Measurements from ENCODE around the gene CHRNA5.

Gene CHRNA5

DNA sequence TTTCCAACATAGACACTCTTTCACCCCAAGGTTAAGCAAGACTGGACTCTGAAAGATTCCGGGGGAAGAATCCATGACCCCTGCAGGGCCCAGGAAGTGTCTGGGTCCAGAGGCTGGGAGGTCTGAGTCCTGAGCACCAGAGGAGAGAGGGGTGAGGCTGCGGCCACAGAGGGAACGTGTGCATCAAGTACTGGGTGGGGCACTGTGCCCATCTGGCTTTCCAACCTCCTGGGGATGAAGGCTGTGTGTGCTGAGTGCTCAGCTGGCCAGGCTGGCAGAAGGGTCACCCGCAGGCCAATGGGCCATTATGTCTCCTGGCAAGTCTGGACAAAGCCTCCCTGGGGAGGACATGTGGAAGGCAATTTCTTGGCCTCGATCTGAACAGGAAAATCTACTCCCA is 52.2 kb downstream of the CHRNA5 start:
- intact Hi-C loops (cut with DNase I), result loop anchor here (5.0 kb wide), 1 partner anchor 90 kb away; no protein-coding TSS in a partner anchor

GRCh38 chr15:78618064-78618463 is 52.7 kb downstream of the CHRNA5 start:
- intact Hi-C loops (cut with DNase I), result loop anchor here (5.0 kb wide), 1 partner anchor 89 kb away; no protein-coding TSS in a partner anchor
- DNase-seq, result peak in 2 of 42 donors; percentile 32 to 40

More for the DNA sequence above, 52.2 kb downstream of the CHRNA5 start:
- peak in 3 of 42 donors; percentile 7 to 37 (median 21) for DNase-seq

- peak; percentile 69 to 98 (median 90) for DNase-seq
- intact Hi-C loops (cut with DNase I), result loop anchor here (5.0 kb wide), 1 partner anchor 89 kb away; no protein-coding TSS in a partner anchor
These were observed 53.2 kb downstream of the CHRNA5 start for GRCh38 chr15:78618490-78618934.

DNA sequence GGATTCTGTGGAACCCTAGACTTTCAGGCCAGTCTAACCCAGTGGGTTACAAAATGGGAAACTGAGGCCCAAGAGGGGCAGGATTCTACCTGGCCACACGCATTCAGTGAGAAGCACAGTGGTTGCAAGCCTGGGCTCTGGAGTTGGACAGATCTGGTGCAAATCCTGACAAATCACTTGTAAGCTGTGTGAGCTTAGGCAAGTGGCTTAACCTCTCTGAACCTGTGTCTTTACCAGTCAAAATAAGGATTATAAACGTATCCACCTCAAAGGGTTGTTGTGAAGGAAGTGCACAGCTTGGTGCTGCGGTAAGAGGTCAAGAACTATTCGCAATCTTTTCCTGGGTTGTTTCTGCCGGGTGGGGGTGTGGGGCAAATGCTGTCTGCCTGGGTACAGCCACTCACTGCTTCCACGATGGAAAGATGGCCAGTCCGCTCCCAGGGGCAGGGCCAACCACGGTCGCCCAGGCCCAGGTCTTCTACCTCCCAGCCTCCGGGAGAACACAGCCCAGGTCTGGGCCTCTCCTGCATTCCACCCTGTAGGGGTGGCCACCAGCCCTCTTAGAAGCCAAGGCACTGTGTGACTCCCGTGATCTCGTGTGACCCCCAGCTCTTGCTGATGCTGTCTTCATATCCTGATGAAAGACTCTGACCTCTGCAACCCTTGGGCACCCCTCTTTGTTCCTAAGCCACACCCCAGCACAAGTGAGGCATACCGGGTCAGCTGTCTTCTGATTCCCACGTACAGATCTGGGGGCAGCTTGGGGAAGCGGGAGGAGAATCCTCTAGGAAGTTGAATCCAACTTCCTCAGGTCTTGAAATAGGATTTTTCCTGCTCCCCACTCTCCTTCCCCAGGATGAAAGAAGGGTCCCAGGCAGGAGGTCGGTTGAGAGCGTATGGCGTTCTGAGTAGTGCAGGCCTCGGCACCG is 54.0 kb downstream of the CHRNA5 start:
- intact Hi-C loops (cut with DNase I), result loop anchor here (5.0 kb wide), 1 partner anchor 88 kb away; no protein-coding TSS in a partner anchor
- DNase-seq, result peak in 4 of 42 donors; percentile 13 to 30 (median 23)

GRCh38 chr15:78620021-78620526 is 54.8 kb downstream of the CHRNA5 start:
- peak in 20 of 42 donors; percentile 6 to 69 (median 49) for DNase-seq
- intact Hi-C loops (cut with DNase I), result no loop called here

DNA sequence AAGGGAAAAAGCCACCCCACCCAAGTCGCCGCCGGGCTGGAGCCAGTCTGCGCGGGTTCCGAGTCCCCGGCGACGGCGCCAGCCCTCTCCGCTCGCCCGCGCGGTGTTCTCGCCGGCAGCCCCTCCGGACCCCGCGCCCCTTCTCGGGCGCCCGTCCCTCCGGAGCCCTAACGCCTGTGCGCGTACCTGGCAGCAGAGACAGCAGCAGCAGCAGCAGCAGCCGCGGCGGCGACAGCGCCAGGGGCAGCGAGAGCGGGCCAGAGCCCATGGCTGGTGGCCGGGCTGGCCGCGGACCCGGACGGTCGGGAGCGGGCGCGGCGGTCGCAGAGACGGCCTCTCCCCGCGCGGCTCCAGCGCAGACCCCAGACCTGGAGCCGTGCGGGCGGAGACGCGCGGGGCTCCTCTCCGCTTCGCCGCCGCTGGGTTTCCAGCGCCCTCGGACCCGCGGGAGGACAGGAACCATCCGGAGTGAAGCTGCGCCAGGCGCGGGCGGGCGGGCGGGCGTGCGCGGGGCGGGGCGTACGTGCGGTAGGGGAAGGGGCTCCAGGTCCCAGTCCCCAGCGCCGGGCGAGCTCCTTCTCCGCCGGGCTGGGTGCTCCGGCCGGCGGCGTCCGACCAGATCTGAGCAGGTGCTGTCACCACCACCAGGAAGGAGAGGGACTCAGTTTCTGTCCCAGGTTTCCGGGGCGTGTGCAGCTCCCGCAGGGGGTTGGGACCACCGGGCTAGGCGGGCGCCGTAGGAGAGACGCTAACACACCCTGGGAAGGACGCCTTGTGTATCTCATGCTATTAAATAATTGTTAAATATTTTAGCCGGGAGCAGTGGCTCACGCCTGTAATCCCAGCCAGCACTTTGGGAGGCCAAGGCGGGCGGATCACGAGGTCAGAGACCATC is 55.5 kb downstream of the CHRNA5 start, which contains the start of gene CHRNA3:
Gene CHRNA3 (minus strand): TSS at position 470 of the 895 bp plus-strand sequence. CDS start 202 bp downstream, at position 268.
- DNase-seq, result peak in 4 of 42 donors; percentile 22 to 43 (median 38)
- intact Hi-C loops (cut with DNase I), result no loop called here

DNA sequence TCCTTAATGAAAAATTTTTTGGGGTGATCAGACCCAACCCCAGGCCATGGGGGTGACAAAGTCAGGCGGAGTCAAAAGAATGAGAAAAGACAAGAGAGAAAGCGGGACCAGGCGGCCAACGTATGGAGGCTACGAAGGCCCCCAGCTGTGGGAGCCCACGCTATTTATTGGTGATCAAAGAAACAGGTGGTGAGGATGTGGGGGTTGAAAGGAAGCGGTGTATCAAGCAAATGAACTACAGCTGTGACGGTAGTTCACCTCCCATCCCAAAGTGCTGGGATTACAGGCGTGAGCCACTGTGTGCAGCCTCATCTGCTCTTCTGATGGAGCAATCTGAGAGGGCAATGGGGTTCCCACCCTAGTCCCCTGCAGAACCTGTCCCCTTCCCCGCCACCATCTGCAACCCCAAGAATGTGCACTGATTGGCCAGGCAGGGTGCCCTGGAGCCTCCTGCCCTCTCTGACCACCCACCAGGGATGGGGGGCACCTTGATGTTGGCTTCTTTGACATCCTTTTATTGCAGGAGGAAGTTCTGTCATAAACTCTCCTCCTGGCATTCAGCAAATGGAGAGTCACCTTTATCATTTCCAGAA is 56.6 kb downstream of the CHRNA5 start:
- DNase-seq, result peak in 4 of 42 donors; percentile 15 to 24 (median 18)
- intact Hi-C loops (cut with DNase I), result no loop called here

DNA sequence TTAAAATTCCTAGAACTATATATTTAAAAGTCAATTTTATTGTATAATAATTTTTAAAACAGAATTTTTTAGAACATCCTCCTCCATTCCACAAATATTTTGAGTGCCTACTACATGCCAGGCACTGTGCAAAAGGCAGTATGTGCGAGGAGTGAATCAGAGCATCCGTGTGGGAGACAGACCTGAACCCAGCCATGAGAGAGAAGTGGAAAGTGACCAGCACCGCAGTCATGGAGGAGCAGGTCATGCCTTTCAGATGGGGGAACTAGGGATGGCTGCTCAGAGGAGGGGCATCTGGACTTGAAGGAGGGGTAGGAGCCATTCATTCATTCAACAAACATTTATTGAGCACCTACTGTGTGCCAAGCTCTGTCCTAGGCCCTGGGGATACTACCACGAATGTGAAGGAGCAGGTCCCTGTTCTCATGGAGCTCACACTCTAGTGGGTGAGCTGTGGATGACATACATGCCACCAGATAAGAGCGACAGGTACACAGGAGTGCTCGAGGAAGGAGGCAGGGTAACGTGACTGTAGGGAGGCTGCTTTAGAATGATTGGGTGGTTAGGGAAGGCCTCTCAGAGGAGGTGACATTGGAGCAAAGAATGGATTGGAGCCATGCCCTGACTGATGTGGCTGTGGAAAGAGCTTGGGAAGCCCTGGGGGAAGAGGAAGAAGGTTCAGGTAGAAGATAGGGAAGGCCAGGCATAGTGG is 58.6 kb downstream of the CHRNA5 start:
- intact Hi-C loops (cut with DNase I), result no loop called here

DNA sequence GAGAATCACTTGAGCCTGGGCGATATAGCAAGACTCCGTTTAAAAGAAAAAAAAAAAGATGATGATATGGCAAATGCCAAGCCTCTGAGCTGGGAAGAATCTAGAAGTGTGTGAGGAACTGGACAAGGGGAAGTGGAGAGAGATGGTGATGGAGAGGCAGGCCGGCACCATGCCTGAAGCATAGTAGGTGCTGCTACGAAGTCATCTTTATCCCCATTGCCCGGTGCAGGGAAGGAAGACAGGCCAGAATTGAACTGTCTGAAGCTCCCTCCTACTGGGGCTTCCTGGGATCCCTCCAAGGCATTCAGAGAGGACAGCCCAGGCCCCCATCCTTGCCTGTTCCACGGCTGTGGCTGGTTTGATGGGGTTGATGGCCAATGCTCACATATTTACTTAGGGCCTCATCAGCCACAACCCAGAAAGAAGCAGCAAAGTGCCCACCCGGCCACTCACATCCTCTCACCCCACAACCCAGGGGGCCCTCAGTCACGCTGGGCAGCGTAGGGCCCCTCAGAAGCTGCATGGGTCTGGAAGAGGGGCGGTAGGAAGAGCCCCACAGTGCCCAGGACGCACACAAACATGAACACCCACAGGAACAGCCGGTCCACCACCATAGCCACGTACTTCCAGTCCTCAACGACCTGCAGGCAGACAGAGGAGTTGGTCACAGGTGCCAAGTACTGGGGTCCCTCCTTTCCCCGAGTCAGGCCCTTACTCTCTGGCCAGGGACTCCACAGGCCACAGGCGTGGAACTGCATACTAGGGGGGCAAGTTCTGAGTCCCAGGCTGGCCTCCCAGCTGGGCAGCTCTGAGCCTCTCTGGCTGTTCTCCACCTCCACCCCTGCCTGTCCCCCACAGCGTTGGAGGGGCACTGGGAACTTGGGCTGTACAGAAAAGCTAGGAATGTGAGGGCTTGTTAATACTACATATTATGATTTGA is 59.6 kb downstream of the CHRNA5 start:
- intact Hi-C loops (cut with DNase I), result no loop called here
- DNase-seq, result peak in 4 of 42 donors; percentile 7 to 31 (median 18)

More for the DNA sequence above, 58.6 kb downstream of the CHRNA5 start:
- peak in 3 of 42 donors; percentile 9 to 25 (median 11) for DNase-seq

DNA sequence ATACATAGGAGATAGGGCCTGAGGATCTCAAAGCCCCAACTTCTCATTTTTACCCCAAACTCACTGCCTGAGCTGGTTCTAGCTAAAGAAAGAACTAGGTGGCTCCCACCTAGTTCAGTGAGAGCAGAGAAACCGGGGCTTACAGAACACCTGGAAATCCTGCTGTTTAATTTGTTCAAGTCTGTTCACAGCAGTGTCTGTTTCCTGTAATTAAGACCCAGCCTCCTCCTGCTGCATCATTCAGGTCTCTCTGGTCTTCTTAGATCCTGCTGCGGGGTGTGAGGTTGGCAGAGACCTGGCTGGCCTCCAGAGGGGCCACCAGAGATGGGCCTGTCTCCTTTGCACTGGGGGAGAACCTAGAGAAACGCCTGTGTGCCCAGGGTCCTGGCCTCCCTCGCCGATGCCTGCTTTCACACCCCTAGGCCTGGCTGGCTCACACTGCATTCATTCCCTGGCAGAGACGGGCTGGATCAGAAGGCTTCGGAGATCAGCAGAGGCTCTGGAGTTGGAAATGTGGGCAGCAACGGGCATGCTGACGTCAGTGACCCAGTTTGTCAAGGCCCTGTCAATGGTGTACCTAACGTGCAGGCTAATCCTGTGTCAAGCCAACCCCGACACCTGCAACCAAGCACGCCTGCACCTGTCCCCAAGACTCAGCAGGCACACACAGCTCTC is 60.4 kb downstream of the CHRNA5 start:
- intact Hi-C loops (cut with DNase I), result no loop called here
- DNase-seq, result peak in 27 of 42 donors; percentile 11 to 82 (median 54)

DNA sequence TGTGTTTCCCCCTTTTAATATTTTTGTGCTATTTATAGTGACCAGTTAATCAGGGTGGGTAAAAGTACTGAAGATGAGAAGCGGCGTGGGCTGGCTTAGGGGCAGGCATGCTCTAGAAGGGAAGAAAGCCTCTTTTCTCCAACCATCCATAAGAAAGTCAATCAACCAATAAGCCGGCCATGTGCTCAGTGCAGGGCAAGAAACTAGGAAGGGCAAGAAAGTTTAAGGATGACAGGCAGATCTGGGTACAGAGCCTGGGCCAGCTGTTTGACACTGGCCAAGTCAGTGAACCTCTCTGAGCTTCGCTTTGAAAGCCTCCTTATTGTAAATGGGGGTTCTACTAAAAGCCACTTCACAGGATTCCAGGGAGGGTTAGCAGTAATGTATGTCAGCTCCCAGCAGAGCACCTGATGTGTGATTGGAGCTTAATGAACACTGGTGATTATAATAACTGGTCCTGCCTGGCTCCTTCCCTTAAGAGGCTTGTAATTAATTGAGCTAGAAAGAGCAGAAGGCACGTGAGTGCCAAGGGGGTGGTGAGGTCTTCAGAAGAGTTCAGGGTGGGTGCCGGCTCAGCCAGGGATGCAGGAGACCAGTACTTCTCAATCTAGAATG is 61.2 kb downstream of the CHRNA5 start:
- intact Hi-C loops (cut with DNase I), result no loop called here
- peak in 3 of 42 donors; percentile 13 to 34 (median 20) for DNase-seq

GRCh38 chr15:78627348-78627747 is 62.0 kb downstream of the CHRNA5 start:
- peak in 3 of 42 donors; percentile 11 to 37 (median 25) for DNase-seq
- intact Hi-C loops (cut with DNase I), result no loop called here

DNA sequence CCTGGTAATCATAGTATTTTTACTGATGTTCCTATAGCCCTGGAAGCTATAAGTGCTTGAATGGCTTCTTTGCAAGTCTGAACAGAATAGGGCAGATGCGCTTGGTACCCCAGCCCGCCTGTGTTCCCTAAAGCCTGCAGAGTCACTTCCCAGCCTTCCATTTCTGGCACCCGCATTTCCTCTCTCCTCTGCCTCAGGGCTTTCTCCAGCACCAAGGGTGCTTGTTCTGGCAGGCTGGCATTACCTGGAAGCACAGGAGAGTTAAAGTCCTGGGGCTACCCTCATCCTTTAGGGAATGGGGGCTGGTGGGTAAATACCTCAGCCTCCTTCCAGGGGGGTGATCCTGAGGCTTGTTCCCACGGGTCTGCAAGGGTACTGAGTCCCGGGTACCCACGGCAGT is 62.9 kb downstream of the CHRNA5 start:
- intact Hi-C loops (cut with DNase I), result no loop called here

GRCh38 chr15:78629031-78629715 is 63.9 kb downstream of the CHRNA5 start:
- peak in 5 of 42 donors; percentile 3 to 41 (median 24) for DNase-seq
- intact Hi-C loops (cut with DNase I), result no loop called here

More for the DNA sequence above, 62.9 kb downstream of the CHRNA5 start:
- DNase-seq, result peak in 4 of 42 donors; percentile 4 to 16 (median 9)

DNA sequence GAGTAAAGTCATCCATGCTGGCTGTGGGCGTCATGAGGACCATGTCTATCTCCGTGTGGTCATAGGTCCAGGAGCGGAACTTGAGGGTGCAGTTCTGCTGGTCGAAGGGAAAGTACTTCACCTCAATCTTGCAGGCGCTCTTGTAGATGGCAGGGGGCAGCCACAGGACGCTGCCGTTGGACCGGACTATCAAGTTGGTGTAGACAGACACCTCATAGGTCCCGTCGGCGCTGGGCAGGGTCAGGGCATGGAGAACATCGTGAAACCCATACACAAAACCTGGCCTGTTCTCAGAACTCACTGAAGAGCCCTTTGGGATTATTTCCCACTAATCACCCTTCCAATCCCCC is 64.4 kb downstream of the CHRNA5 start:
- peak in 4 of 42 donors; percentile 3 to 38 (median 12) for DNase-seq
- intact Hi-C loops (cut with DNase I), result no loop called here

All from head of caudate nucleus (tissue), 42 donors.